ENCODE results near the gene OLFML2A. TPM values are rescaled to one million over a fixed set of nuclear protein-coding genes. Genes with fewer than 3 reads are reported as not detected.

OLFML2A gene
- total RNA-seq, 2 experiments from 2014 or later: 4.4 to 6.7 TPM

DNA sequence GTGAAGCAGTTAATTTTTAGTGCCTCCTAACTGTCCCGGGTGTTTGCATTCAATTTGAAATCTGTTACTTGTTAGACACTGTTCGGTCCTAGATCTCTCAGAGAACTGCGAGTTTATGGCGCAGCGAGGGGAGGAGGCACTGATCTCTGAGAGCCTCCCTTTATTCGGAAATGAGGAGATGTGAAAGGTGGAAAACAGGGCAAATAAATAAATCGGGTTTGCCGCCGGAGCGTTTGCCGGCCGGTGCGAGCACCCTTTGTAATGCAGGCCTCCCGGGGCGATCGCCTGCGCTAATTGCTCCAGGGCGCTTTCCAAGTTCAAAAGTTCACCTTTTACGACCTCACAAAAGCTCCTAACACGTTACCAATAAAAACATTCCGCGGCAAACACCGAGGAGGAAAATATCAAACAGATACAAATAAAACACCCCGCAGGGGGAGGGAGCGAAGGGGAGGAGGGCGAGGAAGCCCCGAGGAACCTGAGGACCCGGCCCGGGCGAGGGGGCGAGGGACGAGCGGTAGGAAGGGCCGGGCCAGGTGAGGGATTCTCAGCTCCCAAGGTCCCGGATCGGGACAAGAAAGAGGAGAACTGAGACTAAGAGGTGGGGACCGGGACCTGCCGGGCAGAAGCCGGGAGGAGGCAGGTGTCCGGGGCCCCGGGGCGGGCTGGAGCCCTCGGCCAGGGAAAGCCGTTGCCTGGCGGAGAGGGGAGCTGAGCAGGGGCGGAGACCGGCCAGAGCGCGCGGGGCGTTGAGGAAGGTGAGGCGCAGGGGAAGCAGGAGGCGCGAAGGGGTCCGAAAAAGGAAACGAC, 7.2 kb upstream of the OLFML2A start:
- H2AFZ ChIP-seq (ENCODE audit: low read length): peak overlapping the region; percentile 15; the same call in 1 of the 2 replicates
- POLR2A ChIA-PET: interaction anchor here (0.5 to 1.4 kb wide), 9 partner anchors 8 to 599 kb away, joined by 3 to 6 read pairs (median 3); partner anchors contain the start of gene ARPC5L
- peaks cover 57% of the 10 kb centered on the region for H3K79me2 ChIP-seq (ENCODE audit: insufficient read depth, low read depth, low read length)
- intact Hi-C loops (cut with micrococcal nuclease; ENCODE audit: unreplicated experiment): loop anchor here (2.0 to 10.0 kb wide), 5 partner anchors 91 to 995 kb away; partner anchors contain the start of genes GOLGA1, RPL35 and SCAI
- no TSS peak for BruUV-seq (replicated peaks)
- H3K36me3 ChIP-seq (ENCODE audit: insufficient read depth, low read length): no peaks in the 10 kb centered on the region
- peak; percentile 47 for DNase-seq (ENCODE audit: low spot score)
- H4K20me1 ChIP-seq (ENCODE audit: insufficient read depth, low read length): peaks cover 40% of the 10 kb centered on the region
- H3K9me3 ChIP-seq (ENCODE audit: low read length): no peaks in the 10 kb centered on the region
- H3K27ac ChIP-seq (ENCODE audit: low read depth, low read length, poor library complexity, severe bottlenecking): peak overlapping the region; percentile 60
- H3K9me2 ChIP-seq (ENCODE audit: insufficient read depth, low read length): no peaks in the 10 kb centered on the region
- CTCF ChIA-PET (ENCODE audit: unreplicated experiment): no interaction called here
- peak overlapping the region; percentile 96 for H3K4me2 ChIP-seq (ENCODE audit: low read length)
- H3K4me1 ChIP-seq (ENCODE audit: insufficient read depth, low read length, poor library complexity, severe bottlenecking): peaks cover 47% of the 10 kb centered on the region
- peak overlapping the region; percentile 84 for H3K4me3 ChIP-seq (ENCODE audit: low read depth, low read length, poor library complexity, severe bottlenecking)
- no peak for TF ChIP-seq EZH2phosphoT487 (IDR thresholded peaks at IDR 0.05; ENCODE audit: borderline replicate concordance, low read depth, low read length)
- TF ChIP-seq, protein P1, sequence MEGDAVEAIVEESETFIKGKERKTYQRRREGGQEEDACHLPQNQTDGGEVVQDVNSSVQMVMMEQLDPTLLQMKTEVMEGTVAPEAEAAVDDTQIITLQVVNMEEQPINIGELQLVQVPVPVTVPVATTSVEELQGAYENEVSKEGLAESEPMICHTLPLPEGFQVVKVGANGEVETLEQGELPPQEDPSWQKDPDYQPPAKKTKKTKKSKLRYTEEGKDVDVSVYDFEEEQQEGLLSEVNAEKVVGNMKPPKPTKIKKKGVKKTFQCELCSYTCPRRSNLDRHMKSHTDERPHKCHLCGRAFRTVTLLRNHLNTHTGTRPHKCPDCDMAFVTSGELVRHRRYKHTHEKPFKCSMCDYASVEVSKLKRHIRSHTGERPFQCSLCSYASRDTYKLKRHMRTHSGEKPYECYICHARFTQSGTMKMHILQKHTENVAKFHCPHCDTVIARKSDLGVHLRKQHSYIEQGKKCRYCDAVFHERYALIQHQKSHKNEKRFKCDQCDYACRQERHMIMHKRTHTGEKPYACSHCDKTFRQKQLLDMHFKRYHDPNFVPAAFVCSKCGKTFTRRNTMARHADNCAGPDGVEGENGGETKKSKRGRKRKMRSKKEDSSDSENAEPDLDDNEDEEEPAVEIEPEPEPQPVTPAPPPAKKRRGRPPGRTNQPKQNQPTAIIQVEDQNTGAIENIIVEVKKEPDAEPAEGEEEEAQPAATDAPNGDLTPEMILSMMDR (conservative IDR thresholded peaks at IDR 0.05; ENCODE audit: low read length): no peak

DNA sequence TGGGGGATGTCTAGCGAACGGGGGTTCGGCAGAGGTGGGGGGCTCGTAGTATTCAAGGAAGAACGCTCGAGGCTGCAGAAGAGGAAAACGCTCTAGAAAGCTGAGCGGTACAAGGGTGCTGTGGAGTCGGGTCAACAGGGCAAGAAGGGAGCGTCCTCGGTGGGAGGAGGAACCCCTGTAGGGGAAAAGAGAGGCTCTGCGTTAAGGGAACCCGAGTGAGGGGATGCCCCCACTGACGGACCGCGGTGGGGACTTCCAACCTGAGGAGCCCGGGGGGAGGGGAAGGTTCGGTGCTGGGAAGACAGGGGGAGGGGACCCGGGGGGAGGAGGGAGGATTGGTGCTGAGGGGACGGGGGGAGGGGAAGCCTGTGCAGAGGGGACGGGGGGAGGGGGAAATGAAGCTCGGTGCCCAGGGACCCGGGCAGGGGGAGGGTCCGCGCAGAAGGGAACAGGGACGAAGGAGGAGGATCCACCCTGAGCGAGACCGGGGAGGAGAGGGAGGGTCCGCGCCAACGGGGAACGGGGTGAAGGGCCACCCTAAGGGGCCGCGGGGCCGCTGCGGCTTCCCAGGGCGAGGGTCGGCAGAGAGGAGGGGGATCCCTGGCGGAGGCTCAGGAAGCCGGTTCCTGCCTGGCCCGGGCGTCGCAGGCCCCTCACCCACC, 6.4 kb upstream of the OLFML2A start:
- Histone ChIP-seq H4K20me1 (ENCODE audit: insufficient read depth, low read length) (peaks cover 40% of the 10 kb centered on the region), H2AFZ (ENCODE audit: low read length) (peak overlapping the region; percentile 63), H3K9me2 (ENCODE audit: insufficient read depth, low read length) (no peaks in the 10 kb centered on the region), H3K9me3 (ENCODE audit: low read length) (no peaks in the 10 kb centered on the region), H3K4me2 (ENCODE audit: low read length) (peak overlapping the region; percentile 96), H3K79me2 (ENCODE audit: insufficient read depth, low read depth, low read length) (peaks cover 50% of the 10 kb centered on the region), H3K27ac (ENCODE audit: low read depth, low read length, poor library complexity, severe bottlenecking) (peak overlapping the region; percentile 60), H3K36me3 (ENCODE audit: insufficient read depth, low read length) (no peaks in the 10 kb centered on the region), H3K4me1 (ENCODE audit: insufficient read depth, low read length, poor library complexity, severe bottlenecking) (peaks cover 45% of the 10 kb centered on the region), H3K4me3 (ENCODE audit: low read depth, low read length, poor library complexity, severe bottlenecking) (peak overlapping the region; percentile 84)
- CTCF ChIA-PET (ENCODE audit: unreplicated experiment): interaction anchor here (0.6 to 1.1 kb wide), 4 partner anchors 9 to 511 kb away, joined by 3 read pairs; partner anchors contain the start of gene WDR38
- POLR2A ChIA-PET: interaction anchor here (0.5 to 1.2 kb wide), 5 partner anchors 37 to 598 kb away, joined by 3 to 6 read pairs (median 4); partner anchors contain the start of gene ARPC5L
- BruUV-seq (replicated peaks): no TSS peak
- intact Hi-C loops (cut with micrococcal nuclease; ENCODE audit: unreplicated experiment): loop anchor here (1.0 to 10.0 kb wide), 6 partner anchors 90 to 994 kb away; partner anchors contain the start of genes GOLGA1, RPL35 and SCAI
- TF ChIP-seq, protein P1 (conservative IDR thresholded peaks at IDR 0.05; ENCODE audit: low read length): no peak
- TF ChIP-seq EZH2phosphoT487 (IDR thresholded peaks at IDR 0.05; ENCODE audit: borderline replicate concordance, low read depth, low read length): no peak
- peak; percentile 61 for DNase-seq (ENCODE audit: low spot score)

All from OCI-LY7 (cell line).